ENCODE measurements around the gene VPREB3.

Gene VPREB3

GRCh38 chr22:23712256-23712655 lies 42.0 kb downstream of the VPREB3 start:
- H3K4me1 ChIP-seq (ENCODE audit: insufficient read depth, poor library complexity, severe bottlenecking), result no peaks in the 10 kb centered on the region
- H3K9me3 ChIP-seq (ENCODE audit: severe bottlenecking), result no peaks in the 10 kb centered on the region
- no peaks in the 10 kb centered on the region for H3K27me3 ChIP-seq (ENCODE audit: insufficient read depth, poor library complexity, severe bottlenecking)
- no peak for ATAC-seq (ENCODE audit: low read depth)
- H3K4me3 ChIP-seq (ENCODE audit: severe bottlenecking), result no peak overlapping the region
- no peak for TF ChIP-seq CTCF (IDR thresholded peaks at IDR 0.05; ENCODE audit: poor library complexity, severe bottlenecking)
- H3K27ac ChIP-seq (ENCODE audit: poor library complexity, severe bottlenecking), result no peak overlapping the region
- H3K36me3 ChIP-seq (ENCODE audit: low read depth), result peaks cover 73% of the 10 kb centered on the region
- no peak for DNase-seq (ENCODE audit: low spot score)

- Histone ChIP-seq H3K9me3 (ENCODE audit: severe bottlenecking) (no peaks in the 10 kb centered on the region), H3K27me3 (ENCODE audit: insufficient read depth, poor library complexity, severe bottlenecking) (no peaks in the 10 kb centered on the region), H3K4me1 (ENCODE audit: insufficient read depth, poor library complexity, severe bottlenecking) (no peaks in the 10 kb centered on the region), H3K36me3 (ENCODE audit: low read depth) (peaks cover 95% of the 10 kb centered on the region), H3K4me3 (ENCODE audit: severe bottlenecking) (no peak overlapping the region), H3K27ac (ENCODE audit: poor library complexity, severe bottlenecking) (no peak overlapping the region)
- no peak for TF ChIP-seq CTCF (IDR thresholded peaks at IDR 0.05; ENCODE audit: poor library complexity, severe bottlenecking)
- DNase-seq (ENCODE audit: low spot score) (no peak), ATAC-seq (ENCODE audit: low read depth) (no peak)
These were observed 45.1 kb downstream of the VPREB3 start for GRCh38 chr22:23709107-23709506.

- H3K4me1 ChIP-seq (ENCODE audit: insufficient read depth, poor library complexity, severe bottlenecking), result no peaks in the 10 kb centered on the region
- H3K9me3 ChIP-seq (ENCODE audit: severe bottlenecking), result no peaks in the 10 kb centered on the region
- no peak overlapping the region for H3K27ac ChIP-seq (ENCODE audit: poor library complexity, severe bottlenecking)
- TF ChIP-seq CTCF (IDR thresholded peaks at IDR 0.05; ENCODE audit: poor library complexity, severe bottlenecking), result no peak
- H3K4me3 ChIP-seq (ENCODE audit: severe bottlenecking), result no peak overlapping the region
- DNase-seq (ENCODE audit: low spot score) (no peak), ATAC-seq (ENCODE audit: low read depth) (no peak)
- H3K27me3 ChIP-seq (ENCODE audit: insufficient read depth, poor library complexity, severe bottlenecking), result no peaks in the 10 kb centered on the region
- H3K36me3 ChIP-seq (ENCODE audit: low read depth), result peaks cover 89% of the 10 kb centered on the region
These were observed 46.0 kb downstream of the VPREB3 start for GRCh38 chr22:23708270-23708669.

GRCh38 chr22:23705358-23705757 lies 48.9 kb downstream of the VPREB3 start:
- ATAC-seq (ENCODE audit: low read depth) (no peak), DNase-seq (ENCODE audit: low spot score) (no peak)
- H3K4me1 ChIP-seq (ENCODE audit: insufficient read depth, poor library complexity, severe bottlenecking), result no peaks in the 10 kb centered on the region
- no peaks in the 10 kb centered on the region for H3K9me3 ChIP-seq (ENCODE audit: severe bottlenecking)
- H3K36me3 ChIP-seq (ENCODE audit: low read depth), result peaks cover 63% of the 10 kb centered on the region
- H3K27ac ChIP-seq (ENCODE audit: poor library complexity, severe bottlenecking), result no peak overlapping the region
- no peak for TF ChIP-seq CTCF (IDR thresholded peaks at IDR 0.05; ENCODE audit: poor library complexity, severe bottlenecking)
- H3K27me3 ChIP-seq (ENCODE audit: insufficient read depth, poor library complexity, severe bottlenecking), result no peaks in the 10 kb centered on the region
- H3K4me3 ChIP-seq (ENCODE audit: severe bottlenecking), result no peak overlapping the region

GRCh38 chr22:23704829-23705228 lies 49.4 kb downstream of the VPREB3 start:
- Histone ChIP-seq H3K27ac (ENCODE audit: poor library complexity, severe bottlenecking) (no peak overlapping the region), H3K4me3 (ENCODE audit: severe bottlenecking) (no peak overlapping the region), H3K4me1 (ENCODE audit: insufficient read depth, poor library complexity, severe bottlenecking) (no peaks in the 10 kb centered on the region), H3K9me3 (ENCODE audit: severe bottlenecking) (no peaks in the 10 kb centered on the region), H3K36me3 (ENCODE audit: low read depth) (peaks cover 64% of the 10 kb centered on the region), H3K27me3 (ENCODE audit: insufficient read depth, poor library complexity, severe bottlenecking) (no peaks in the 10 kb centered on the region)
- ATAC-seq (ENCODE audit: low read depth) (no peak), DNase-seq (ENCODE audit: low spot score) (no peak)
- no peak for TF ChIP-seq CTCF (IDR thresholded peaks at IDR 0.05; ENCODE audit: poor library complexity, severe bottlenecking)
